Karpas-422 (cell line): Measurements from ENCODE around the gene C6orf89. TPM values are rescaled to one million over a fixed set of nuclear protein-coding genes. Genes with fewer than 3 reads are reported as not detected.

ENCODE experiments used
- DNase-seq: peaks from one replicate; pipeline ENCODE4 v3.0.0-alpha.2; 2015
- H2AFZ ChIP-seq: fragments of 200-600 bp; sonication (generic); 2 replicates; pipeline ENCODE4 v1.6.1; 2014; ENCODE audit warnings: antibody characterized with exemption, low read length, mixed read lengths
- H3K27ac ChIP-seq: fragments of 200-600 bp; sonication (generic); 2 replicates; pipeline ENCODE4 v1.5.1; 2014; ENCODE audit warnings: mild to moderate bottlenecking, low read length, moderate library complexity
- H3K27me3 ChIP-seq: fragments of 200-600 bp; sonication (generic); 2 replicates; pipeline ENCODE4 v1.6.1; 2014; ENCODE audit warnings: low read length, mixed read lengths
- H3K36me3 ChIP-seq: fragments of 200-600 bp; sonication (generic); 2 replicates; pipeline ENCODE4 v1.6.1; 2014; ENCODE audit warnings: low read length, mixed read lengths; ENCODE audit not compliant: insufficient read depth
- H3K4me1 ChIP-seq: fragments of 200-600 bp; sonication (generic); 2 replicates; pipeline ENCODE4 v1.6.1; 2014; ENCODE audit warnings: mild to moderate bottlenecking, low read length, mixed read lengths
- H3K4me2 ChIP-seq: fragments of 200-600 bp; sonication (generic); 2 replicates; pipeline ENCODE4 v1.6.1; 2014; ENCODE audit warnings: low read length, low read depth, mild to moderate bottlenecking; ENCODE audit not compliant: poor library complexity, severe bottlenecking
- H3K4me3 ChIP-seq: fragments of 200-600 bp; sonication (generic); 2 replicates; pipeline ENCODE4 v1.5.1; 2014; ENCODE audit warnings: mild to moderate bottlenecking, antibody characterized with exemption, low read length, mixed read lengths
- H3K79me2 ChIP-seq: fragments of 200-600 bp; sonication (generic); 2 replicates; pipeline ENCODE4 v1.6.1; 2014; ENCODE audit warnings: mild to moderate bottlenecking, low read length, mixed read lengths
- H3K9ac ChIP-seq: fragments of 200-600 bp; sonication (generic); 2 replicates; pipeline ENCODE4 v1.6.0; 2014; ENCODE audit warnings: low read length
- H3K9me2 ChIP-seq: fragments of 200-600 bp; sonication (generic), shearing (Covaris generic); replicated peaks from 2 replicates; pipeline ENCODE4 v1.6.0; 2014; ENCODE audit warnings: mild to moderate bottlenecking, low read length, moderate library complexity; ENCODE audit not compliant: insufficient read depth
- H3K9me3 ChIP-seq: fragments of 300-700, 200-600 bp; sonication (generic); 2 replicates; pipeline ENCODE4 v1.6.1; 2014; ENCODE audit warnings: low read length, mixed read lengths
- H4K20me1 ChIP-seq: fragments of 200-600 bp; sonication (generic); 2 replicates; pipeline ENCODE4 v1.6.1; 2014; ENCODE audit warnings: mild to moderate bottlenecking, antibody characterized with exemption, low read length, low read depth; ENCODE audit not compliant: insufficient read depth
- total RNA-seq: library from RNA; depleted of rRNA; stranded (reverse); fragments of >200 nt; shearing (Covaris generic); gene quantifications from 2 replicates; pipeline ENCODE4 v1.2.3, GENCODE V29; 2014; ENCODE audit warnings: low replicate concordance

C6orf89 gene
- total RNA-seq, 1 experiment from 2014 or later: 53.1 TPM

DNA sequence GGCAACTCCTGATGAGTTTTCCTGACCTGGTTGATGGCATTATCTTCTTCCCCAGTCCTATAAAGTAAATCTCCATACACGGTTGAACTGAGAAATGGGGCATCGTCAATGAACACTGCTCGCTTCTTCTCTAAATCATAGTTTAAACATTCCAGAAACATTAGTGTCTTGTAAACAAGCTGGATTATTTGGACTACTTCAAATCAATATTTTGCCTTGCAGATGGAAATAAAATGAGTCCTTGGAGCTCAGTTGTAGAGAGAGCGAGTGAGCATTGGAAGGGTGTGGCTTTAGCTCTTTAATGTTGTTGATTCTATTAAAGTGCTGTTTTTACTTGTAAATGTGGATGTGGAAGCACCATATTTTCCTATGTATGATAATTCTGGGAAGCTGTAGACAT lies 18.4 kb downstream of the C6orf89 start:
- Histone ChIP-seq H3K79me2 (peaks cover 8% of the 10 kb centered on the region; the same call in 1 of the 2 replicates), H4K20me1 (no peaks in the 10 kb centered on the region), H2AFZ (no peak overlapping the region), H3K4me1 (no peaks in the 10 kb centered on the region), H3K9ac (no peak overlapping the region), H3K4me3 (no peak overlapping the region), H3K27ac (no peak overlapping the region), H3K9me3 (no peaks in the 10 kb centered on the region), H3K9me2 (no peaks in the 10 kb centered on the region), H3K36me3 (peaks cover 28% of the 10 kb centered on the region), H3K4me2 (no peak overlapping the region), H3K27me3 (no peaks in the 10 kb centered on the region)
- no peak for DNase-seq

DNA sequence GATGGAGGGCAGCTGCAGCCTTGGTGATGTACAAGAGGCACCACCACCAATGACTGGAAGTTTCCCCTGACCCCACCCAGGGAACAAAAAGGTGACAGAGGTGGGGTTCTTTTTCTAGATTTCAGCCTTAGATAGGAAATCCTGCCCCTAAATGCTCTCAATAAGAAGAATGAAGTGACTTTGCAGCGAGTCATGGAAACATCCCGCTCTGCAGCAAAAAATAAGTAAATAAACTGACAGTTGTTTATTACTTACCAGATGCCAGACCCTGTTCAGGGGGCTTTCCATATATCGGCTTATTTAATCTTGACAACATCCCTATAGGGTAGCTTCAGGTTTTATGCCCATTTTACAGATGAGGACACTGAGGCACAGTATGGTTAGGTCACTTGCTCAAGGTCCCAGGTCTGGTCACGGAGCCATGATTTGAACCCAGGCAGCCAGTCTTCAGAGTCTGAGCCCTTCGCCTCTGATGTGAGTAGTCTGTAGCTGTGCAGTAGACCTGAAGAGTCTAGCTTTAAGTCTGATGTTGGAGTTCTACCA lies 19.2 kb downstream of the C6orf89 start:
- H3K79me2 ChIP-seq: peaks cover 5% of the 10 kb centered on the region; the same call in 1 of the 2 replicates

DNA sequence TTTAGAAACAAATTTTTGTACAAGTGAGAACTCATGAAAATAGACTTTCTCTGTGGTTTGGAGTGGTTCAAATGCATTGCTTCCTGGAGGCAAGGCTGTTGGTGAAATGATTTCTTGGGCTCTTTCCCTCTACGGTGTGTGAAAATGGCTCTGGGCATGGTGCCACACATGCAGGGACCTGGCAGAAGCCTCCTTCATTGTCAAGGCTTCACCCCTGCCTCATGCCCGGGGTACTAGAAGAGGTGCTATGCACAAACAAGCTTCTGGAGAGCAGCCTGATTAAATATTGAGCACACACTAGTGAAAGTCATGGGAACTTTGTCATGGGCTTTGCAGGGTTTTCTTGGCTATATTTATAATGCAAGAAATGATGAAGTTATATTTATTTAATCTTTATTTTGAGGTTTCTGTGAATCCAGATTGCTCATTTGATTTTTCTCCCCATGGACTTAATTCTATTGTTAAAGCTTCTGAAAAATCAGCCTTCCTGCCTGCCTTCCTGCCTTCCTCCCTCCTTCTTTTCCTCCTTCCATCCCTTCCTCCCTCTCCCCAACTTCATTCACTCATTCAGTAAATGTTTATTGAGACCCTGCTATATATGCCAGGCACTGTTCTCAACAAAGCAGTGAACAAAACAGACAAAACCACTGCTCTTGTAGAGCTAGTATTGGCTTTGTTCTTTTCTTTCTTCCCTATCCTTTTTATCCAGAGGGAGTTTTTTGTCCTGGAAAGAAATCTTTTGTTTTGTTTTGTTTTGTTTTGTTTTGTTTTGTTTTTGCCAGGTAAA lies 21.0 kb downstream of the C6orf89 start:
- Histone ChIP-seq H3K4me3 (no peak overlapping the region), H3K79me2 (peaks cover 5% of the 10 kb centered on the region; the same call in 1 of the 2 replicates), H3K4me1 (no peaks in the 10 kb centered on the region), H3K9ac (no peak overlapping the region), H3K4me2 (no peak overlapping the region), H3K27ac (no peak overlapping the region), H4K20me1 (no peaks in the 10 kb centered on the region), H3K9me2 (no peaks in the 10 kb centered on the region), H2AFZ (no peak overlapping the region), H3K9me3 (no peaks in the 10 kb centered on the region), H3K27me3 (no peaks in the 10 kb centered on the region), H3K36me3 (peaks cover 24% of the 10 kb centered on the region)
- no peak for DNase-seq

More for the DNA sequence above, 19.2 kb downstream of the C6orf89 start:
- no peak for DNase-seq
- Histone ChIP-seq H3K9me2 (no peaks in the 10 kb centered on the region), H2AFZ (no peak overlapping the region), H4K20me1 (no peaks in the 10 kb centered on the region), H3K9ac (no peak overlapping the region), H3K27ac (no peak overlapping the region), H3K4me1 (no peaks in the 10 kb centered on the region), H3K36me3 (peaks cover 24% of the 10 kb centered on the region), H3K27me3 (no peaks in the 10 kb centered on the region), H3K4me3 (no peak overlapping the region), H3K9me3 (no peaks in the 10 kb centered on the region), H3K4me2 (no peak overlapping the region)

DNA sequence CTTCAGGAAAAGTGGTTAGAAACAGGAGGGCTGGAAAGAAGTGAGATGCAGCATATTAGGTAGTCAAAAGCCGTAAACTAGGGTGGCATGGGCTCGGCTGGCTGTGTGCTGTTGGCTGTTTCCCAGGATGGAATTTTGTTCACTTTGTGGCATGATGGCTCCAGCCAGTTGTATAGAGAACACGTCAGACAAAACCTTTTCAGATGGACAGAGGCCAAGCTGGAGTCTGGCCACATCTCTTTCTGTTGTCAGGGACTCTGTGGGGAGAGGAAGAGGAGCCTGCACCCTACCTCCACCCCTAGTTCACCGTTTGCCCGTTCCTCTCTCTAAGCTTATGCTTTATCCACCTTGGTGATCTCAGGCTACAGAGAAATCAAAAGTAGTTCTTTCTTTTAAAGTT lies 22.0 kb downstream of the C6orf89 start:
- no peak overlapping the region for H2AFZ ChIP-seq
- H3K9ac ChIP-seq: no peak overlapping the region
- H3K4me2 ChIP-seq: no peak overlapping the region
- H3K9me3 ChIP-seq: no peaks in the 10 kb centered on the region
- H3K79me2 ChIP-seq: peaks cover 5% of the 10 kb centered on the region; the same call in 1 of the 2 replicates
- no peak overlapping the region for H3K4me3 ChIP-seq
- peaks cover 20% of the 10 kb centered on the region for H3K36me3 ChIP-seq
- H3K27me3 ChIP-seq: no peaks in the 10 kb centered on the region
- no peaks in the 10 kb centered on the region for H3K9me2 ChIP-seq
- no peaks in the 10 kb centered on the region for H4K20me1 ChIP-seq
- H3K4me1 ChIP-seq: no peaks in the 10 kb centered on the region
- no peak for DNase-seq
- H3K27ac ChIP-seq: no peak overlapping the region

DNA sequence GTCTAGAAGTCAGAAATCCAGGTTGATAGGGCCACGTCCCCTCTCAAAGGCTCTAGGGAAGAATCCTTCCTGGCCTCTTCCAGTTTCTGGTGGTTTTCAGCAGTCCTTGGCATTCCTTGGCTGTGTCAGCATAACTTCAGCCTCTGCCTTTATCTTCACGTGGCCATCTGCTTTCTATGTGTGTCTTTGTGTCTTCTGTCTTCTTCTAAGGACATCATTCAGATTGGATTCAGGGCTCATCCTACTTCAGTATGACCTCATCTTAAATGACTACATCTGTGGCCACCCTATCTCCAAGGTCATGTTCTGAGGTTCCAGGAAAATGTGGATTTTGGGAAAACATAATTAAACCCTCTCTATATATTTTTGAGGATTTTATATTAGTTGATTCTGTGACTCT lies 23.0 kb downstream of the C6orf89 start:
- Histone ChIP-seq H3K27ac (no peak overlapping the region), H3K36me3 (peaks cover 16% of the 10 kb centered on the region), H3K9ac (no peak overlapping the region), H3K27me3 (no peaks in the 10 kb centered on the region), H3K9me3 (no peaks in the 10 kb centered on the region), H2AFZ (no peak overlapping the region), H3K4me1 (no peaks in the 10 kb centered on the region), H3K4me2 (no peak overlapping the region), H3K79me2 (peaks cover 2% of the 10 kb centered on the region; the same call in 1 of the 2 replicates), H3K4me3 (no peak overlapping the region), H4K20me1 (no peaks in the 10 kb centered on the region), H3K9me2 (no peaks in the 10 kb centered on the region)
- DNase-seq: no peak

DNA sequence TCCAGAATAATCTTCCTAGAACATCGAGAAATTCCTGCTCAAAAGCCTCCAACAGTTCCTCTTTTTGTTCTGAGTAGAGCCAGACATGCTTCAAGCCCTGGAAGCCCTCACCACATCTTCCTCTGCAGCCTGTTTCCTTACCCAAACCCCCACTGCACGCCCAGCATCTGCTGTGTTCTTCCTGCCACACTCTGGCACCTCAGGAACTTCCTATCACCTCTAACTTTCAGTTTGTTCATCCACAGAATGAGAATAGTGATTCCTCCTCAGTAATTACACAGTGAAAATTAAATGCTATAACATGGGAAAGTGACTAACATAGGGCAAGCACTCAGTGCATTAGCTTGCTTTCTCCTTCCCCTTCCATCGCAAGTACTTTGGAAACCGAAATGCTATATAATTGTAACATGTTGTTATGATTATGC lies 26.3 kb downstream of the C6orf89 start:
- no peak overlapping the region for H2AFZ ChIP-seq
- H3K36me3 ChIP-seq: peaks cover 20% of the 10 kb centered on the region; the same call in 1 of the 2 replicates
- H3K4me2 ChIP-seq: no peak overlapping the region
- DNase-seq: no peak
- H3K9me3 ChIP-seq: no peaks in the 10 kb centered on the region
- H4K20me1 ChIP-seq: no peaks in the 10 kb centered on the region
- no peaks in the 10 kb centered on the region for H3K27me3 ChIP-seq
- no peaks in the 10 kb centered on the region for H3K4me1 ChIP-seq
- no peak overlapping the region for H3K4me3 ChIP-seq
- no peaks in the 10 kb centered on the region for H3K9me2 ChIP-seq
- H3K9ac ChIP-seq: no peak overlapping the region
- peaks cover 2% of the 10 kb centered on the region; the same call in 1 of the 2 replicates for H3K79me2 ChIP-seq
- H3K27ac ChIP-seq: no peak overlapping the region

DNA sequence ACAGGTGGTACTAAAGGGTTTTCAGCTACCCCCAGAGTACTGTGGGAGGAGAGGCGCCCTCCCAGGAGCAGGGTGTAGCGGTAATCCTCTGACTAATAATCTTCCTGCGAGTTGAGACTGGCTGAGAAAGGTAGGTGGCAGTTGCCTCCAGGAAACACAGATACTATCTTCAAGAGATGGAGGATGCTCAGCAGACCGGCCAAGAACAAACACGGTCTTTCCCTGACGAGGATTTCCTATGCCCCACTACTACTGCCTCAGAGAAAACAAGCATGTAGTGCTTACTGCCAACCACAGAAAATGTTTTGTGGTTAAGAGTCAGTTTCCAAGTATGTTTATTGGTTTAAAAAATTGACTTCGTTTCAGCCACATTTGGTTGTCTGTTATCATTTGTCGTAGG lies 26.8 kb downstream of the C6orf89 start:
- H3K4me2 ChIP-seq: no peak overlapping the region
- DNase-seq: no peak
- no peak overlapping the region for H2AFZ ChIP-seq
- no peaks in the 10 kb centered on the region for H3K9me3 ChIP-seq
- no peaks in the 10 kb centered on the region for H4K20me1 ChIP-seq
- H3K4me3 ChIP-seq: no peak overlapping the region
- peaks cover 2% of the 10 kb centered on the region; the same call in 1 of the 2 replicates for H3K79me2 ChIP-seq
- H3K9ac ChIP-seq: no peak overlapping the region
- H3K9me2 ChIP-seq: no peaks in the 10 kb centered on the region
- H3K36me3 ChIP-seq: peaks cover 16% of the 10 kb centered on the region; the same call in 1 of the 2 replicates
- H3K27ac ChIP-seq: no peak overlapping the region
- H3K4me1 ChIP-seq: no peaks in the 10 kb centered on the region
- no peaks in the 10 kb centered on the region for H3K27me3 ChIP-seq

DNA sequence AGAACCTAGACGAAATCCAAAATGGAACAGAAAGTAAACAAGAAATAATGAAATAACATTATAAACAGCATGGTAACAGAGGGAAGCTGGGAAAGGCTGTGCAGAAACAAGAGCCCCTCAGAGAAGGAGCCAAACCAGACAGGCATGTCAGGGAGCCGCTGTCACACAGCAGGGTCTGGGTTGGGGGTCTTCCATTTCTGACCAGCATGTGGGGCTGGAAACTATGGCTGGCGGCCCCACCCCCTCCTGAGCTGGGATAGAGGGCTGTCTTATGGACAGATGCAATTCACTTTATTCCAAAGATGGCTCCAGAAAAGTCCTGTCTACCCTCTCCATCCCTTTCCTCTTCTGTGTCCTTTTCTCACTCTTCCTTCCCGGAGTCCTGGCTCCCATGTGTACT lies 27.3 kb downstream of the C6orf89 start:
- no peak for DNase-seq

More for the DNA sequence above, 27.3 kb downstream of the C6orf89 start:
- H3K9me3 ChIP-seq: no peaks in the 10 kb centered on the region
- H3K79me2 ChIP-seq: peaks cover under 1% of the 10 kb centered on the region; the same call in 1 of the 2 replicates
- peaks cover 15% of the 10 kb centered on the region; the same call in 1 of the 2 replicates for H3K36me3 ChIP-seq
- H3K4me2 ChIP-seq: no peak overlapping the region
- H3K9me2 ChIP-seq: no peaks in the 10 kb centered on the region
- H3K27me3 ChIP-seq: no peaks in the 10 kb centered on the region
- H3K4me3 ChIP-seq: no peak overlapping the region
- H2AFZ ChIP-seq: no peak overlapping the region
- no peak overlapping the region for H3K27ac ChIP-seq
- H3K9ac ChIP-seq: no peak overlapping the region
- H4K20me1 ChIP-seq: no peaks in the 10 kb centered on the region
- no peaks in the 10 kb centered on the region for H3K4me1 ChIP-seq
